Ascending aorta (tissue), 2 donors: ENCODE results near the gene FLCN. TPM values are rescaled to one million over a fixed set of nuclear protein-coding genes. Genes with fewer than 3 reads are reported as not detected.
"Not testable (repeated sequence)": the region's sequence is repeated elsewhere in the genome, so short reads cannot be mapped to it uniquely, and the experiment has no call there.

ENCODE experiments used
- DNase-seq, 2 donors: peaks; one replicate each; pipeline ENCODE4 v3.0.0-alpha.2; 2019; ENCODE audit warnings: low spot score in 2 of 2
- H3K27ac ChIP-seq, 2 donors: fragments of 200-600 bp; sonication (generic); one replicate each; pipeline ENCODE4 v1.5.1; 2016 to 2017; ENCODE audit warnings: mild to moderate bottlenecking in 1 of 2
- H3K27me3 ChIP-seq: fragments of 200-600 bp; sonication (generic); one replicate; pipeline ENCODE4 v1.5.1; 2017
- H3K36me3 ChIP-seq, 2 donors: fragments of 200-600 bp; sonication (generic); one replicate each; pipeline ENCODE4 v1.5.1; 2016
- H3K4me1 ChIP-seq, 2 donors: fragments of 200-600 bp; sonication (generic); one replicate each; pipeline ENCODE4 v1.5.1; 2016 to 2017; ENCODE audit warnings: mild to moderate bottlenecking in 1 of 2
- H3K4me3 ChIP-seq, 2 donors: fragments of 200-600 bp; sonication (generic); one replicate each; pipeline ENCODE4 v1.5.1; 2016 to 2017; ENCODE audit warnings: mild to moderate bottlenecking in 1 of 2
- H3K9me3 ChIP-seq, 2 donors: fragments of 200-600 bp; sonication (generic); one replicate each; pipeline ENCODE4 v1.5.1; 2016
- CTCF ChIP-seq, 3 experiments: fragments of 200-600 bp in 2 of 3; fragments of 450-650 bp in 1 of 3; sonication (generic) in 2 of 3; IDR thresholded peaks; one replicate each; pipeline ENCODE4 v1.5.1; 2016 to 2019; ENCODE audit warnings: antibody characterized with exemption in 3 of 3, mild to moderate bottlenecking in 1 of 3, moderate library complexity in 1 of 3
- intact Hi-C: fragments of 100-400 bp; cut with DNase I; formaldehyde crosslinking; loops from one replicate; pipeline ENCODE4 v1.15.1; 2023
- total RNA-seq: library from RNA; depleted of rRNA; stranded (reverse); fragments of >200 nt; gene quantifications from one replicate; pipeline ENCODE4 v1.1.0, GENCODE V29; 2016

Gene FLCN
- 48.6 TPM for total RNA-seq

GRCh38 chr17:17237026-17237799 is at the start of gene FLCN:
TSS of gene FLCN (minus strand) at chr17:17237168. CDS start at chr17:17228137, 9,031 bp downstream.
- no peak for TF ChIP-seq CTCF (IDR thresholded peaks at IDR 0.05)
- intact Hi-C loops, result loop anchor here (1.0 to 10.0 kb wide), 6 partner anchors 30 to 232 kb away; partner anchors contain the start of genes COPS3 and MPRIP

GRCh38 chr17:17285951-17286350 is 49.0 kb upstream of the FLCN start:
- H3K4me3 ChIP-seq, result no peak overlapping the region
- TF ChIP-seq CTCF (IDR thresholded peaks at IDR 0.05), result no peak
- DNase-seq, result no peak
- intact Hi-C loops, result no loop called here
- no peaks in the 10 kb centered on the region for H3K27me3 ChIP-seq
- no peaks in the 10 kb centered on the region for H3K9me3 ChIP-seq
- no peaks in the 10 kb centered on the region for H3K4me1 ChIP-seq
- H3K36me3 ChIP-seq, result no peaks in the 10 kb centered on the region
- H3K27ac ChIP-seq, result no peak overlapping the region

More at GRCh38 chr17:17237026-17237799, at the start of gene FLCN:
- peak; percentile 50 to 95 for DNase-seq
- Histone ChIP-seq H3K27me3 (no peaks in the 10 kb centered on the region), H3K4me1 (peaks cover 3 to 8% of the 10 kb centered on the region in 2 donors), H3K36me3 (peaks cover 5 to 6% of the 10 kb centered on the region in 2 donors), H3K27ac (peak within 1 kb of the TSS; percentile 86 to 95), H3K9me3 (no peaks in the 10 kb centered on the region), H3K4me3 (peak within 1 kb of the TSS; percentile 81 to 96)

- Histone ChIP-seq H3K27me3 (no peaks in the 10 kb centered on the region), H3K27ac (peak within 1 kb of the TSS; percentile 97 to 98), H3K36me3 (no peaks in the 10 kb centered on the region), H3K4me3 (peak within 1 kb of the TSS; percentile 88 to 92), H3K9me3 (no peaks in the 10 kb centered on the region), H3K4me1 (peaks cover 5 to 14% of the 10 kb centered on the region in 2 donors)
- DNase-seq, result peak; percentile 88 to 99
- no peak for TF ChIP-seq CTCF (IDR thresholded peaks at IDR 0.05)
- intact Hi-C loops, result loop anchor here (1.0 to 5.0 kb wide), 4 partner anchors 22 to 756 kb away; partner anchors contain the start of genes ATPAF2, FLCN, GID4 and NT5M
These were observed 43.9 kb upstream of the FLCN start, which contains the start of gene COPS3 for GRCh38 chr17:17280613-17281549. TSS of gene COPS3 (minus strand) at chr17:17281246. CDS start at chr17:17281186, 60 bp downstream.

- intact Hi-C loops, result no loop called here
- H3K27ac ChIP-seq, result no peak overlapping the region
These were observed 42.3 kb upstream of the FLCN start for GRCh38 chr17:17279316-17279715.

GRCh38 chr17:17277431-17277830 is 40.5 kb upstream of the FLCN start:
- H3K27ac ChIP-seq, intact Hi-C loops, H3K9me3 ChIP-seq, DNase-seq, H3K27me3 ChIP-seq, H3K4me3 ChIP-seq: not testable (repeated sequence)
- H3K36me3 ChIP-seq, result peaks cover 25 to 33% of the 10 kb centered on the region in 2 donors
- H3K4me1 ChIP-seq, result peaks cover 5 to 14% of the 10 kb centered on the region in 2 donors

More at GRCh38 chr17:17279316-17279715, 42.3 kb upstream of the FLCN start:
- no peak for TF ChIP-seq CTCF (IDR thresholded peaks at IDR 0.05)
- Histone ChIP-seq H3K27me3 (no peaks in the 10 kb centered on the region), H3K4me1 (peaks cover 5 to 14% of the 10 kb centered on the region in 2 donors), H3K36me3 (peaks cover 10 to 15% of the 10 kb centered on the region in 2 donors), H3K4me3 (peak overlapping the region; percentile 88 to 92), H3K9me3 (no peaks in the 10 kb centered on the region)
- DNase-seq, result no peak
